ENCODE data around the gene MXD3.

- TF ChIP-seq CTCF (IDR thresholded peaks at IDR 0.05) (no peak), POLR2A (IDR thresholded peaks at IDR 0.05) (no peak)
Observed at GRCh38 chr5:177359860-177360259, 48.2 kb upstream of the MXD3 start.

All from adrenal gland (tissue), 5 donors.